Coronary artery (tissue), 2 donors: Measurements from ENCODE around the gene KANSL3.

Source experiments
- DNase-seq: peaks from one replicate; pipeline ENCODE4 v3.0.0-alpha.2; 2017; ENCODE audit warnings: low spot score
- H3K27ac ChIP-seq, 2 donors: fragments of 200-600 bp; sonication (generic); one replicate each; pipeline ENCODE4 v1.5.1; 2016 to 2019
- H3K4me3 ChIP-seq: fragments of 200-600 bp; sonication (generic); 2 replicates; pipeline ENCODE4 v1.5.1; 2016; ENCODE audit warnings: mild to moderate bottlenecking, moderate library complexity
- CTCF ChIP-seq: fragments of 200-600 bp; sonication (generic); IDR thresholded peaks from one replicate; pipeline ENCODE4 v1.5.1; 2019; ENCODE audit warnings: antibody characterized with exemption

Gene KANSL3

GRCh38 chr2:96638144-96639121 lies at the start of gene KANSL3:
TSS of gene KANSL3 (minus strand) at chr2:96638312. CDS start at chr2:96637135, 1,177 bp downstream.
- H3K27ac ChIP-seq: peak within 1 kb of the TSS; percentile 95 to 99
- DNase-seq: peak; percentile 94
- H3K4me3 ChIP-seq: peak within 1 kb of the TSS; percentile 79
- no peak for TF ChIP-seq CTCF

- no peak overlapping the region for H3K27ac ChIP-seq
- no peak for TF ChIP-seq CTCF
- DNase-seq: no peak
- no peak overlapping the region for H3K4me3 ChIP-seq
Observed at GRCh38 chr2:96687266-96687665, 49.2 kb upstream of the KANSL3 start.

- Histone ChIP-seq H3K4me3 (no peak overlapping the region), H3K27ac (no peak overlapping the region)
- no peak for DNase-seq
- TF ChIP-seq CTCF: no peak
Observed at GRCh38 chr2:96685577-96686459, 47.7 kb upstream of the KANSL3 start.

- Histone ChIP-seq H3K4me3 (no peak overlapping the region), H3K27ac (no peak overlapping the region)
- DNase-seq: no peak
- no peak for TF ChIP-seq CTCF
Observed at GRCh38 chr2:96684883-96685576, 46.9 kb upstream of the KANSL3 start.

- no peak for DNase-seq
- no peak overlapping the region for H3K27ac ChIP-seq
- TF ChIP-seq CTCF: no peak
- no peak overlapping the region for H3K4me3 ChIP-seq
Observed at GRCh38 chr2:96683972-96684820, 46.1 kb upstream of the KANSL3 start.

- Histone ChIP-seq H3K27ac (no peak overlapping the region), H3K4me3 (no peak overlapping the region)
- no peak for DNase-seq
- TF ChIP-seq CTCF: no peak
Observed at GRCh38 chr2:96683307-96683706, 45.2 kb upstream of the KANSL3 start.
